Esophagus squamous epithelium (tissue), 5 donors: ENCODE measurements around the gene ARHGAP45. TPM values are rescaled to one million over a fixed set of nuclear protein-coding genes. Genes with fewer than 3 reads are reported as not detected.

Experiments used
- DNase-seq: peaks from one replicate; lab custom pipeline; 2025; lab: John Stamatoyannopoulos, UW
- H3K27ac ChIP-seq, 4 donors: fragments of 200-600 bp; sonication (generic); one replicate each; pipeline ENCODE4 v1.5.1; 2016 to 2019; ENCODE audit warnings: mild to moderate bottlenecking in 1 of 4
- H3K27me3 ChIP-seq, 4 donors: fragments of 200-600 bp; sonication (generic); 1 replicate in 3 of 4; 2 replicates in 1 of 4; pipeline versions ENCODE4 v1.5.1 to v1.6.0; 2017 to 2021; ENCODE audit warnings: antibody characterized with exemption in 1 of 4
- H3K36me3 ChIP-seq, 3 donors: fragments of 200-600 bp; sonication (generic); one replicate each; pipeline ENCODE4 v1.5.1; 2016 to 2019
- H3K4me1 ChIP-seq, 3 donors: fragments of 200-600 bp; sonication (generic); one replicate each; pipeline ENCODE4 v1.5.1; 2017 to 2019
- H3K4me3 ChIP-seq, 4 donors: fragments of 200-600 bp; sonication (generic); 1 replicate in 3 of 4; 2 replicates in 1 of 4; pipeline ENCODE4 v1.5.1; 2016 to 2019; ENCODE audit warnings: mild to moderate bottlenecking in 2 of 4, moderate library complexity in 1 of 4
- H3K9me3 ChIP-seq, 3 donors: fragments of 200-600 bp; sonication (generic); one replicate each; pipeline ENCODE4 v1.5.1; 2016 to 2019
- POLR2A ChIP-seq, 4 donors: fragments of 450-650 bp; IDR thresholded peaks; one replicate each; pipeline ENCODE4 v1.6.1; 2017; ENCODE audit warnings: antibody characterized with exemption in 4 of 4, mild to moderate bottlenecking in 4 of 4, moderate library complexity in 3 of 4
- WGBS, 2 donors: methylation state at CpG; one replicate each; pipeline ENCODE4 v1.1.5; 2018; 5-methylcytosine and 5-hydroxymethylcytosine counted together
- intact Hi-C: fragments of 100-400 bp; cut with DNase I; formaldehyde crosslinking; loops from one replicate; pipeline ENCODE4 v1.15.0; 2022
- total RNA-seq, 4 donors: library from RNA; depleted of rRNA; stranded (reverse); fragments of >200 nt; gene quantifications; one replicate each; pipeline ENCODE4 v1.1.0, GENCODE V29; 2016
- TF ChIP-seq, protein P1 (sequence below), 6 experiments: fragments of 450-650 bp in 4 of 6; fragments of 200-600 bp in 2 of 6; sonication (generic) in 2 of 6; IDR thresholded peaks; one replicate each; pipeline ENCODE4 v1.5.1; 2016 to 2019; ENCODE audit warnings: antibody characterized with exemption in 6 of 6, mild to moderate bottlenecking in 4 of 6, moderate library complexity in 4 of 6
- donor health status: DM: yes; HTN: yes; CAD: no.

ARHGAP45 gene
- total RNA-seq, 4 donors from 2014 or later = 8.2 to 39.3 (median 12.5) TPM

DNA sequence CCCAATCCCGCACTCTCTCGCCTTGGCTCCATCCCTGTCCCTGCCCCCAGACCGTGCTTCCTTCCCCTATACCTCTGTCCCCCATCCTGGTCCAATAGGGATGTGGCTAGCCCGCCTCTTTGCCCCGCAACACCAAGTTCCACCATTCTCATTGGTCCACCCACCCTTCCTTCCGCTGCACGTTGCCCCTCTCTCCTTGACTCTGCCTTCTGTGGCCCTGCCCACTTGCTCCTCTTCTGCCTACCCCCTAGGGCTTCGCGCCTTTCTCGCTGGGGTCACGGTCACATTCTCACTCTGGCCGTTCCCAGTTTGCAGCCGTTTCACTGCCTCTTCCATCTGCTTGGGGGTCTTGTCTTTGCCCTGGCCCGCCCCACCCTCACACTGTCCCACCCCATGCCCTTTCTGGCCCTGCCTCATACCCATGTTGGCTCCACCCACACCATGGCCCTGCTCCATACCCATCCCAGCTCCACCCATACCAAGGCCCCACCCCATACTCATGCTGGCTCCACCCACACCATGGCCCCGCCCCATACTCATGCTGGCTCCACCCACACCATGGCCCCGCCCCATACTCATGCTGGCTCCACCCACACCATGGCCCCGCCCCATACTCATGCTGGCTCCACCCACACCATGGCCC, 4.5 kb upstream of the ARHGAP45 start:
- H3K4me3 ChIP-seq = no peak overlapping the region
- WGBS, 2 donors = 86 to 89% methylated on average over 16 to 17 of the region's 17 CpGs
- DNase-seq = no peak

DNA sequence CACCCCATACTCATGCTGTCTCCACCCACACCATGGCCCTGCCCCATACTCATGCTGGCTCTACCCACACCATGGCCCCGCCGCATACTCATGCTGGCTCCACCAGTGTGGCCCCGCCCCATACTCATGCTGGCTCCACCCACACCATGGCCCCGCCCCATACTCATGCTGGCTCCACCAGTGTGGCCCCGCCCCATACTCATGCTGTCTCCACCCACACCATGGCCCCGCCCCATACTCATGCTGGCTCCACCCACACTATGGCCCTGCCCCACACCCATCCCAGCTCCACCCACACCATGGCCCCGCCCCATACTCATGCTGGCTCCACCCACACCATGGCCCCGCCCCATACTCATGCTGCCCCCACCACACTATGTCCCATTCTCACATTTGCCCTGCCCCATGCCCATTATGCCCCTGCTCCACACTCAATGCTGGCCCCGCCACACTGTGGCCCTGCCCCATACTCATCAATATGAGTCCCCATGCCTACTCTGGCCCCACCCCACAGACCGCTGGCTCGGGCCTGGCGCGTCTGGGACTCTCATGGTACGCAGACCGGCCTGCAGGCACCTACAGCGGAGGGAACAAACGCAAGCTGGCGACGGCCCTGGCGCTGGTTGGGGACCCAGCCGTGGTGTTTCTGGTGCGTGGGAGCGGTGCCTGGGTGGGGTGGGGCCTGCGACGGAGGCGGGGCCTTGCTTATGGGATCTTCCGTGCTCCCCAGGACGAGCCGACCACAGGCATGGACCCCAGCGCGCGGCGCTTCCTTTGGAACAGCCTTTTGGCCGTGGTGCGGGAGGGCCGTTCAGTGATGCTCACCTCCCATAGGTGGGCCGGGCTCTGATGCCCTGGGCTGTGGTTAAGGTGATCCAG, 3.7 kb upstream of the ARHGAP45 start:
- WGBS, 2 donors = 62 to 82% methylated on average over 5 to 8 of the region's 37 CpGs
- H3K4me3 ChIP-seq = no peak overlapping the region
- H3K9me3 ChIP-seq = peaks cover 0 to 13% (median 5%) of the 10 kb centered on the region in 3 donors
- H3K27ac ChIP-seq = no peak overlapping the region
- no peak for DNase-seq
- peaks cover 0 to 9% (median 0%) of the 10 kb centered on the region in 3 donors for H3K36me3 ChIP-seq
- TF ChIP-seq POLR2A (IDR thresholded peaks at IDR 0.05) = no peak
- TF ChIP-seq, protein P1, sequence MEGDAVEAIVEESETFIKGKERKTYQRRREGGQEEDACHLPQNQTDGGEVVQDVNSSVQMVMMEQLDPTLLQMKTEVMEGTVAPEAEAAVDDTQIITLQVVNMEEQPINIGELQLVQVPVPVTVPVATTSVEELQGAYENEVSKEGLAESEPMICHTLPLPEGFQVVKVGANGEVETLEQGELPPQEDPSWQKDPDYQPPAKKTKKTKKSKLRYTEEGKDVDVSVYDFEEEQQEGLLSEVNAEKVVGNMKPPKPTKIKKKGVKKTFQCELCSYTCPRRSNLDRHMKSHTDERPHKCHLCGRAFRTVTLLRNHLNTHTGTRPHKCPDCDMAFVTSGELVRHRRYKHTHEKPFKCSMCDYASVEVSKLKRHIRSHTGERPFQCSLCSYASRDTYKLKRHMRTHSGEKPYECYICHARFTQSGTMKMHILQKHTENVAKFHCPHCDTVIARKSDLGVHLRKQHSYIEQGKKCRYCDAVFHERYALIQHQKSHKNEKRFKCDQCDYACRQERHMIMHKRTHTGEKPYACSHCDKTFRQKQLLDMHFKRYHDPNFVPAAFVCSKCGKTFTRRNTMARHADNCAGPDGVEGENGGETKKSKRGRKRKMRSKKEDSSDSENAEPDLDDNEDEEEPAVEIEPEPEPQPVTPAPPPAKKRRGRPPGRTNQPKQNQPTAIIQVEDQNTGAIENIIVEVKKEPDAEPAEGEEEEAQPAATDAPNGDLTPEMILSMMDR (IDR thresholded peaks at IDR 0.05) = no peak
- H3K27me3 ChIP-seq = peaks cover 4 to 40% (median 8%) of the 10 kb centered on the region in 4 donors
- H3K4me1 ChIP-seq = peaks cover 22 to 41% (median 28%) of the 10 kb centered on the region in 3 donors
- intact Hi-C loops = no loop called here

More for the DNA sequence above, 4.5 kb upstream of the ARHGAP45 start:
- TF ChIP-seq POLR2A (IDR thresholded peaks at IDR 0.05) = no peak
- TF ChIP-seq, protein P1 (IDR thresholded peaks at IDR 0.05) = no peak
- Histone ChIP-seq H3K9me3 (peaks cover 0 to 20% (median 13%) of the 10 kb centered on the region in 3 donors), H3K4me1 (peaks cover 22 to 33% (median 28%) of the 10 kb centered on the region in 3 donors), H3K27me3 (peaks cover 4 to 32% (median 5%) of the 10 kb centered on the region in 4 donors), H3K36me3 (peaks cover 0 to 16% (median 0%) of the 10 kb centered on the region in 3 donors), H3K27ac (no peak overlapping the region)
- intact Hi-C loops = no loop called here

DNA sequence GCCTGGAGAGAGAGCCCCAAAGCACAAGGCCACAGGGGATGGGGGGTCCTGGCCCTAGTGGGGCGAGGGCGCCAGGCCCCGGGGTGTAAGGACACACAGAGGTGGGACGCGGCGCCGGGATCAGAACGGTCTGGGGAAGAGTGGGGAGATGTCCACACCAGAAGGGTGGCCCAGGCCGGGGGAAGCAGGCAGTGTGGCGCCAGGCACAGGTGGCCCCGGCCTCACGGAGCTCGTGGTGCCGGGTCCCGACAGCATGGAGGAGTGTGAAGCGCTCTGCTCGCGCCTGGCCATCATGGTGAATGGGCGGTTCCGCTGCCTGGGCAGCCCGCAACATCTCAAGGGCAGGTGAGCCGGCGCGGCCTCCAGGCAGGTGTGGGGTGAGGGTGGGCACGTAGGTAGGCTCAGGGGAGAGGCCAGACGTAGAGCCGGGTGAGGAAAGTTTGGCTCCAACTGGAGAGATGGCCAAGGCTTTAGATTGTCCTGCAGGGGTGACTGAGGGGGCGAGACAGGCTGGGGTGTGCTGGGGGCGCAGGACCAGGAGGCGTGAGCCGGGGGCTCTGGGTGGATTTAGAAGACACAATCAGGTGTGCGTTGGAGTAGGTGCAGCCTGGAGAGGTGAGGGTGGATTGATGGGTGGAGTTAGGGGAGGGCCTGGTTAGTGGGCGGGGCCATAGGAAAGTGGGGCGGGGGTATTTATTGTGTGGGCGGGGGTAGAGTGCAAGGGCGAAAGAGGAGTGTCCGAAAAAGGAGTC, 2.9 kb upstream of the ARHGAP45 start:
- WGBS, 2 donors = 66 to 78% methylated on average over 15 to 28 of the region's 37 CpGs
- H3K27ac ChIP-seq = no peak overlapping the region
- no peak for DNase-seq
- TF ChIP-seq POLR2A (IDR thresholded peaks at IDR 0.05) = no peak
- TF ChIP-seq, protein P1 (IDR thresholded peaks at IDR 0.05) = no peak
- H3K4me3 ChIP-seq = no peak overlapping the region
- peaks cover 4 to 48% (median 8%) of the 10 kb centered on the region in 4 donors for H3K27me3 ChIP-seq
- intact Hi-C loops = no loop called here
- peaks cover 0 to 5% (median 0%) of the 10 kb centered on the region in 3 donors for H3K9me3 ChIP-seq
- H3K36me3 ChIP-seq = peaks cover 0 to under 1% (median 0%) of the 10 kb centered on the region in 3 donors
- peaks cover 22 to 49% (median 31%) of the 10 kb centered on the region in 3 donors for H3K4me1 ChIP-seq

DNA sequence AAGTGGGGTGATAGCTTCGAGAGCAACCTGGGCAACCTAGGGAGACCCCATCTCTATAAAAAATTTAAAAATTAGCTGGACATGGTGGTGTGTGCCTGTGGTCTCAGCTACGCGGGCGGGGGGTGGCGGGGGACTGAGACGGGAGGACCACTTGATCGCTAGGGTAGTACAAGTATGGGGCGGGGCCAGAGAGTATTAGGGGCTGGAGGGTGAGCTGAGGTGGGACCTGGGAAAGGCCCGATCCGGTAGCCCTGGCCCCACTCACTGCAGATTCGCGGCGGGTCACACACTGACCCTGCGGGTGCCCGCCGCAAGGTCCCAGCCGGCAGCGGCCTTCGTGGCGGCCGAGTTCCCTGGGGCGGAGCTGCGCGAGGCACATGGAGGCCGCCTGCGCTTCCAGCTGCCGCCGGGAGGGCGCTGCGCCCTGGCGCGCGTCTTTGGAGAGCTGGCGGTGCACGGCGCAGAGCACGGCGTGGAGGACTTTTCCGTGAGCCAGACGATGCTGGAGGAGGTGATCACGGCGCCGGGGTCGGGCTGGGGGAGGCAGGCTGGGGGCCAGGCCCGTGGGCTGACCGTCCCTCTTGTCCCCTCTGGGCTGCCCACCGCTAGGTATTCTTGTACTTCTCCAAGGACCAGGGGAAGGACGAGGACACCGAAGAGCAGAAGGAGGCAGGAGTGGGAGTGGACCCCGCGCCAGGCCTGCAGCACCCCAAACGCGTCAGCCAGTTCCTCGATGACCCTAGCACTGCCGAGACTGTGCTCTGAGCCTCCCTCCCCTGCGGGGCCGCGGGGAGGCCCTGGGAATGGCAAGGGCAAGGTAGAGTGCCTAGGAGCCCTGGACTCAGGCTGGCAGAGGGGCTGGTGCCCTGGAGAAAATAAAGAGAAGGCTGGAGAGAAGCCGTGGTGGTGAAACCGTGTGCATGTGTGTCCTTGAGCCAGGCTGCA, 2.0 kb upstream of the ARHGAP45 start:
- no peaks in the 10 kb centered on the region for H3K36me3 ChIP-seq
- H3K4me1 ChIP-seq = peaks cover 22 to 57% (median 31%) of the 10 kb centered on the region in 3 donors
- intact Hi-C loops = no loop called here
- 12 to 21% methylated on average over 16 to 25 of the region's 60 CpGs for WGBS, 2 donors
- H3K4me3 ChIP-seq = peak overlapping the region in 2 of 4 donors; percentile 13 to 43
- H3K9me3 ChIP-seq = no peaks in the 10 kb centered on the region
- no peak for DNase-seq
- H3K27ac ChIP-seq = peak overlapping the region in 1 of 4 donors; percentile 21
- H3K27me3 ChIP-seq = peaks cover 4 to 56% (median 8%) of the 10 kb centered on the region in 4 donors
- TF ChIP-seq, protein P1 (IDR thresholded peaks at IDR 0.05) = peak; percentile 69 to 94 (median 86)
- no peak for TF ChIP-seq POLR2A (IDR thresholded peaks at IDR 0.05)
